ENCODE measurements around the gene CDKN2D. TPM values are rescaled to one million over a fixed set of nuclear protein-coding genes. Genes with fewer than 3 reads are reported as not detected.
A peak's percentile ranks its signal among the peaks of the same experiment; 100 is the strongest.

CDKN2D gene
- total and polyA plus RNA-seq, 10 of the 15 experiments (the other 5 are each of a cell fraction or from before 2014, with no cell fraction given) = 0.53 to 17.2 (median 6.7) TPM

- TF ChIP-seq ELK1 (IDR thresholded peaks at IDR 0.05; ENCODE audit: low read depth, low read length) (no peak), MXI1 (IDR thresholded peaks at IDR 0.05; ENCODE audit: low read depth, low read length) (peak; percentile 94), ATF2 (IDR thresholded peaks at IDR 0.05; ENCODE audit: low read length) (no peak), NBN (IDR thresholded peaks at IDR 0.05) (peak; percentile 69), LARP7 (IDR thresholded peaks at IDR 0.05) (no peak), FOS (IDR thresholded peaks at IDR 0.05; ENCODE audit: borderline replicate concordance, extremely low read depth, insufficient read length) (peak; percentile 57), ASH2L (IDR thresholded peaks at IDR 0.05; ENCODE audit: borderline replicate concordance, low read depth) (no peak), MTA3 (IDR thresholded peaks at IDR 0.05; ENCODE audit: borderline replicate concordance, low read length) (no peak), JUND (IDR thresholded peaks at IDR 0.05; ENCODE audit: low read depth, low read length) (no peak), MYC (IDR thresholded peaks at IDR 0.05; ENCODE audit: insufficient read depth, insufficient read length, insufficient replicate concordance, low read length, severe bottlenecking) (peak; percentile 60), ZNF207 (IDR thresholded peaks at IDR 0.05; ENCODE audit: borderline replicate concordance) (peak; percentile 76; the same call in 1 of the 2 replicates), CREB1 (IDR thresholded peaks at IDR 0.05; ENCODE audit: low read depth) (peak; percentile 90), BRCA1 (IDR thresholded peaks at IDR 0.05; ENCODE audit: low read depth, low read length) (no peak; the same call in 1 of the 2 replicates), POLR2AphosphoS5 (IDR thresholded peaks at IDR 0.05; ENCODE audit: low read length) (no peak), HCFC1 (IDR thresholded peaks at IDR 0.05; ENCODE audit: low read length) (peak; percentile 31; the same call in 1 of the 2 replicates), BCL3 (IDR thresholded peaks at IDR 0.05; ENCODE audit: borderline replicate concordance, insufficient read depth, low read depth, low read length, poor library complexity, severe bottlenecking) (no peak), BACH1 (IDR thresholded peaks at IDR 0.05; ENCODE audit: borderline replicate concordance) (no peak; the same call in 1 of the 2 replicates), BCLAF1 (IDR thresholded peaks at IDR 0.05) (no peak), WRNIP1 (IDR thresholded peaks at IDR 0.05; ENCODE audit: borderline replicate concordance, low read depth, low read length) (no peak), RELA (IDR thresholded peaks at IDR 0.05; ENCODE audit: borderline replicate concordance, partially characterized antibody) (no peak), NFYB (IDR thresholded peaks at IDR 0.05; ENCODE audit: insufficient read depth, low read depth, low read length) (peak; percentile 91), SMAD1 (IDR thresholded peaks at IDR 0.05; ENCODE audit: low read depth, partially characterized antibody) (no peak), FOXK2 (IDR thresholded peaks at IDR 0.05) (no peak), TARDBP (IDR thresholded peaks at IDR 0.05; ENCODE audit: borderline replicate concordance) (no peak), NFIC (IDR thresholded peaks at IDR 0.05; ENCODE audit: low read depth, low read length) (no peak)
These were observed at the start of gene CDKN2D (continued) for GRCh38 chr19:10568826-10569651.

Data from GM12878 (cell line).